Sigmoid colon (tissue), 4 donors: ENCODE measurements around the gene IL36B.

Experiments
- EP300 ChIP-seq, 4 donors: sonication (generic); formaldehyde crosslinking; IDR thresholded peaks; one replicate each; pipeline ENCODE4 v1.6.1; 2017; ENCODE audit warnings: antibody characterized with exemption in 4 of 4
- POLR2A ChIP-seq, 2 donors: fragments of 450-650 bp; IDR thresholded peaks; one replicate each; pipeline ENCODE4 v1.6.1; 2016; ENCODE audit warnings: antibody characterized with exemption in 2 of 2, mild to moderate bottlenecking in 2 of 2, moderate library complexity in 2 of 2
- POLR2AphosphoS5 ChIP-seq, 4 donors: sonication (generic); formaldehyde crosslinking; IDR thresholded peaks; one replicate each; pipeline ENCODE4 v1.6.1; 2017; ENCODE audit warnings: antibody characterized with exemption in 4 of 4
- TF ChIP-seq, protein P1 (sequence below), 4 experiments: fragments of 450-650 bp in 3 of 4; fragments of 200-600 bp in 1 of 4; IDR thresholded peaks; one replicate each; pipeline ENCODE4 v1.5.1; 2016 to 2019; ENCODE audit warnings: antibody characterized with exemption in 4 of 4, mild to moderate bottlenecking in 3 of 4, moderate library complexity in 2 of 4

DNA sequence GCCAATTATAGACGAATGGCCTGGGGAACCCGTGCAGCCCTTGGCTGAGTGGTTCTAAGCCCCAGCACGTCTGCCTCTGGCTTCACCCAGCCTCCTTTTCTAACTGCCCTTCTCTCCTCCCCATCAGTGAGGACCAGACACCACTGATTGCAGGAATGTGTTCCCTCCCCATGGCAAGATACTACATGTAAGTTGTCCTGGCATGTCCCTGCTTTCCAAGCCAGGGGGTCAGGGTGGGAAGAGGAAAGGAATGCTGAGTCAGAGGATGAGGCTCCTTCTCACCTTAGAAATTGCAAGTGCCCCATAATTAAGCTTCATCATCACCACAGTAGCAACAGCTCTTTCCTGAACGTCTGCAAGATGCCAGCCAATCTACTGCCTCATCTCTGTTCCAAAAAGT is 19.9 kb upstream of the IL36B start:
- TF ChIP-seq, protein P1, sequence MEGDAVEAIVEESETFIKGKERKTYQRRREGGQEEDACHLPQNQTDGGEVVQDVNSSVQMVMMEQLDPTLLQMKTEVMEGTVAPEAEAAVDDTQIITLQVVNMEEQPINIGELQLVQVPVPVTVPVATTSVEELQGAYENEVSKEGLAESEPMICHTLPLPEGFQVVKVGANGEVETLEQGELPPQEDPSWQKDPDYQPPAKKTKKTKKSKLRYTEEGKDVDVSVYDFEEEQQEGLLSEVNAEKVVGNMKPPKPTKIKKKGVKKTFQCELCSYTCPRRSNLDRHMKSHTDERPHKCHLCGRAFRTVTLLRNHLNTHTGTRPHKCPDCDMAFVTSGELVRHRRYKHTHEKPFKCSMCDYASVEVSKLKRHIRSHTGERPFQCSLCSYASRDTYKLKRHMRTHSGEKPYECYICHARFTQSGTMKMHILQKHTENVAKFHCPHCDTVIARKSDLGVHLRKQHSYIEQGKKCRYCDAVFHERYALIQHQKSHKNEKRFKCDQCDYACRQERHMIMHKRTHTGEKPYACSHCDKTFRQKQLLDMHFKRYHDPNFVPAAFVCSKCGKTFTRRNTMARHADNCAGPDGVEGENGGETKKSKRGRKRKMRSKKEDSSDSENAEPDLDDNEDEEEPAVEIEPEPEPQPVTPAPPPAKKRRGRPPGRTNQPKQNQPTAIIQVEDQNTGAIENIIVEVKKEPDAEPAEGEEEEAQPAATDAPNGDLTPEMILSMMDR (IDR thresholded peaks at IDR 0.05): no peak
- TF ChIP-seq EP300 (IDR thresholded peaks at IDR 0.05) (no peak), POLR2A (IDR thresholded peaks at IDR 0.05) (no peak), POLR2AphosphoS5 (IDR thresholded peaks at IDR 0.05) (no peak)
